BE2C (cell line): Measurements from ENCODE around the gene PRMT7.

Source experiments
- DNase-seq: peaks from one replicate; pipeline ENCODE4 v3.0.0-alpha.2; 2020
- H3K27me3 ChIP-seq: fragments of 250-450 bp; sonication (Bioruptor Pico); 2 replicates; pipeline ENCODE4 v1.5.1; 2020; ENCODE audit warnings: mild to moderate bottlenecking
- H3K36me3 ChIP-seq: fragments of 250-450 bp; sonication (Bioruptor Pico); 2 replicates; pipeline ENCODE4 v1.5.1; 2020; ENCODE audit warnings: mild to moderate bottlenecking
- H3K4me1 ChIP-seq: fragments of 250-450 bp; sonication (Bioruptor Pico); 2 replicates; pipeline ENCODE4 v1.5.1; 2020
- H3K4me3 ChIP-seq: 2 replicates; pipeline ENCODE4 v1.5.1; 2011; ENCODE audit warnings: low read depth, low read length
- H3K9me3 ChIP-seq: fragments of 250-450 bp; sonication (Bioruptor Pico); 2 replicates; pipeline ENCODE4 v1.5.1; 2020
- TF ChIP-seq, protein P1 (sequence below): IDR thresholded peaks from 2 replicates; pipeline ENCODE4 v1.5.1; 2012; ENCODE audit warnings: mild to moderate bottlenecking, low read depth, low read length

PRMT7 gene

DNA sequence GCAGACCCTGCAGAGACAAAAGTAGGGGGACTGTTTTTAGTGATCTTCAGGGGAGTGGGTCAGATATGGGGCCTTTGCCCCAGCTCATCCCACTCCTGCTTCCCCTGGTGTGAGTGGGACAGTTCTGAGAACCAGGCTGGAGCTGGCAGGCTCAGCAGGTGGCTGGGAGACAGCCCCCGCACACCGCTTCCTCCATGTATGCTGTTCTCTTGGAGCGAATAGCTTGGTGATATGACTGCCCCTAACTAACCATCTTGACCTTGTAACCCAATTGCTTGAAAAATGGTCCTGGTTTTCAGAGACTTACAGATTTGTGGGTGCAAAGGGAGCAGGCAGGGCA, 61.5 kb downstream of the PRMT7 start:
- DNase-seq, result no peak
- no peaks in the 10 kb centered on the region for H3K36me3 ChIP-seq
- no peak overlapping the region for H3K4me3 ChIP-seq
- H3K9me3 ChIP-seq, result no peaks in the 10 kb centered on the region
- peaks cover 14% of the 10 kb centered on the region for H3K4me1 ChIP-seq
- no peaks in the 10 kb centered on the region for H3K27me3 ChIP-seq
- TF ChIP-seq, protein P1, sequence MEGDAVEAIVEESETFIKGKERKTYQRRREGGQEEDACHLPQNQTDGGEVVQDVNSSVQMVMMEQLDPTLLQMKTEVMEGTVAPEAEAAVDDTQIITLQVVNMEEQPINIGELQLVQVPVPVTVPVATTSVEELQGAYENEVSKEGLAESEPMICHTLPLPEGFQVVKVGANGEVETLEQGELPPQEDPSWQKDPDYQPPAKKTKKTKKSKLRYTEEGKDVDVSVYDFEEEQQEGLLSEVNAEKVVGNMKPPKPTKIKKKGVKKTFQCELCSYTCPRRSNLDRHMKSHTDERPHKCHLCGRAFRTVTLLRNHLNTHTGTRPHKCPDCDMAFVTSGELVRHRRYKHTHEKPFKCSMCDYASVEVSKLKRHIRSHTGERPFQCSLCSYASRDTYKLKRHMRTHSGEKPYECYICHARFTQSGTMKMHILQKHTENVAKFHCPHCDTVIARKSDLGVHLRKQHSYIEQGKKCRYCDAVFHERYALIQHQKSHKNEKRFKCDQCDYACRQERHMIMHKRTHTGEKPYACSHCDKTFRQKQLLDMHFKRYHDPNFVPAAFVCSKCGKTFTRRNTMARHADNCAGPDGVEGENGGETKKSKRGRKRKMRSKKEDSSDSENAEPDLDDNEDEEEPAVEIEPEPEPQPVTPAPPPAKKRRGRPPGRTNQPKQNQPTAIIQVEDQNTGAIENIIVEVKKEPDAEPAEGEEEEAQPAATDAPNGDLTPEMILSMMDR, result no peak

DNA sequence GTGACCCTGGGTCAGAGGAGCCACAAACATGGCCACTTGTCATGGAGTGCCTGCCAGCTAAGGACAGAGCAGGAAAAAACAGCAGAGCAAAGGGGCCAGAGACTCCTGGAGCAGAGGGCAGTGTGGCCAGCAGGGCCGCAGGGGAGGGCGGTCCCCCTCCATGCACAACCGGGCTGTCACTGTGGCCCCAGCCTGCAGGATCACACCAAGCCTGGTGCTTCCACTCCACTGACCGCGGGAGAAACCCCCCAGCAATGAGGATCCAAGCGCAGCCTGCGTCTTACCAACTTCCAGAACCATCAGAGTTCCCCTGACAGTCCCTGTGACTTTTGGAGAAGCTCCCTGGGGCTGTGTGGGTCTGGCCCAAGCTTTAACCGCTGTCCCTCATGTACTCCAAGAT, 62.0 kb downstream of the PRMT7 start:
- Histone ChIP-seq H3K36me3 (no peaks in the 10 kb centered on the region), H3K9me3 (no peaks in the 10 kb centered on the region), H3K4me3 (no peak overlapping the region), H3K27me3 (no peaks in the 10 kb centered on the region), H3K4me1 (peaks cover 18% of the 10 kb centered on the region)
- DNase-seq, result no peak
- TF ChIP-seq, protein P1, result no peak

DNA sequence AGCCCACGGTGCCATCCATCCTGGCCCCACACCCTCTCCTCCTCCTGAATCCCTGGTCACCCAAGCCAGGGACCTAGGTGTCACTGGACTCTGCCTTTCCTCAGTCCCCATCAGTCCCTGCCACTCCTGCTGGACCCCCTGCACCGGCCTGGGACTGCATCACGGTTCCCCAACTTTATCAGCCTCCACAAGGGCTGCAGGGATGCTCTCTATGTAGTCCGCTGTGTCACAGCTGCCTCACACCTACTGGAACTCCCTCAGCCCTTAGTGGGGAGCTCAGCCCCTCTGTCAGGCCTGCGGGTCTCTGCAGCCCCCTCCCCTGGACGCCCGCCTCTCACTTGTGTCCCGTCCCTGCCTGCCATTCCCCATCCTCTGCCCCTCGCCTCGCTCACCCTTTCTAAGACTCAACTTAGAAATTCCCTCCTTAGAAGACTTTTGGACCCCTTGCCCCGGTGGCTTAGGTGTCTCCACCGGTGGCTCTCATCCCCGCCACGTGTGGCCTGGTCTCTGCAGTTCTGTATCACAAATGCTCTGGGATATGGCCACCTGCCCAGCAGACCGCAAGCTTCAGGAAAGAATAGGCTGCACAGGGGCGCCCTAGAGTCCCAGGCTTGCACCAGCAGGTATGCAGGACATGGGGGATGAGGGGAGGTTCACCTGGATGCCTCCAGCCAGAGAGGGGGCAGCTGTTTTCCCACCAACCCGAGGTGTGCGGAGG, 62.9 kb downstream of the PRMT7 start:
- no peaks in the 10 kb centered on the region for H3K27me3 ChIP-seq
- peaks cover 27% of the 10 kb centered on the region for H3K4me1 ChIP-seq
- H3K9me3 ChIP-seq, result no peaks in the 10 kb centered on the region
- no peak for DNase-seq
- TF ChIP-seq, protein P1, result no peak
- H3K36me3 ChIP-seq, result no peaks in the 10 kb centered on the region
- no peak overlapping the region for H3K4me3 ChIP-seq

DNA sequence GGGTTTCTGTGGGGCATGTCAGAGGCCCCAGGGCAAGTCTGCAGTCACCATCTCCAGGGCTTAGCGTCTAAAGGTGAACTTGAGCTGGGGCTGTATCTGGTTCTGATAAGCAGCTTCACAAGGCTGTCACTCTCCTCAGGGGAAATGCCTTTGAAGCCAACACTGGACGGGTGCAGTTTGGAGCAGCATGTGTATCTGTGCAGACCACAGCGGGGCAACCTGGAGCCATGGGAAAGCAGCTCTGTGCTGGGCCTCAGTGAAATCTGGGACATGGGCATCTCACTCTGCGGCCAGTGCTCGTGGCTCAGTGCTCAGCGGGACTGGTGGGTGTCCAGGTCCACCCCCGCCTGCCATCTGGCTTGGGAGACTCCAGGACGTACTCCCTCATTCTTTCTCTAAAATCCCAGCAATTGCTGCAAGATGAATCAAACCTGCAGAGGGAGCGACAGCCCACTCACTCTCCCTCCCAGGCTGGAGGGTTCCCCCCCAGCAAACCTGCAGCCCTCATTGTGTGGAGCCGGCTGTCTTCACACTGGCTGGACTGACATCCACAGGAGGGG, 63.5 kb downstream of the PRMT7 start:
- no peaks in the 10 kb centered on the region for H3K27me3 ChIP-seq
- H3K4me1 ChIP-seq, result peaks cover 34% of the 10 kb centered on the region
- TF ChIP-seq, protein P1, result no peak
- DNase-seq, result no peak
- no peaks in the 10 kb centered on the region for H3K9me3 ChIP-seq
- H3K4me3 ChIP-seq, result no peak overlapping the region
- no peaks in the 10 kb centered on the region for H3K36me3 ChIP-seq

DNA sequence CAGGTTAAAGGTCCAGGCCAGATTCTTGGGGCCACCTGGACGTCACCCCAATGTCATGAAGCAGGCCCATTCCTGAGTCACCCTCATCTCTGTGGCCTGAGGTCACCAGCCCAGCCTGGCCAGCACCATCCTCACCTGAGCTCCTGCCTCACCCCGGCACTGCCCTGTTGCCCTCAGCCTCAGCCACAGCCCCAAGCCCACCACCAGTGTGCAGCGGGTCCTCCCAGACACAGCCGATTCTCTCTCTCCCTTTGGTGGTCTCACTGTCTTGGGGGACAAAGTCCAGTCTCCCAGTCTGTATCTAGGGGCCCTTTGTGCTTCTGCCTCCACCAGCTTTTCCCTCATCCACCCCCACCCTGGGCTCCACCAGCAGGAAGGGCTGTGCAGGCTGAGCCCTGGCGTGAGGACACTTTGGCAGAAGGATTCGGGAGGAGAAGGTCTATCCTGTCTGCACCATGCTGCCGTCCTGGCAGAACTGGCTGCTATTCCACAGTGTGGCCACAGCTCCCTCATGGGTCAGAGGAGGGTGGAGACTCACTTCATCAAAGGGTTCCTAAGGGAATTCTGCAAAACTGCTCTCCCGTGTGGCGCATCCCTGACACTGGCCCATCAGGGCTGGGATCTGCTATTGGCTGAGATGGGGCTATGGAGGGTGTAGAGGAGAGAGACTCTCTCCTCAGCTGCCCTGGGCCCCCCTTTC, 64.3 kb downstream of the PRMT7 start:
- H3K4me1 ChIP-seq, result peaks cover 39% of the 10 kb centered on the region
- no peak overlapping the region for H3K4me3 ChIP-seq
- no peaks in the 10 kb centered on the region for H3K9me3 ChIP-seq
- DNase-seq, result no peak
- no peaks in the 10 kb centered on the region for H3K36me3 ChIP-seq
- H3K27me3 ChIP-seq, result no peaks in the 10 kb centered on the region
- TF ChIP-seq, protein P1, result no peak
